ENCODE measurements around the gene R3HDM4.

Gene R3HDM4

GRCh38 chr19:871446-872265 lies 41.4 kb downstream of the R3HDM4 start:
- Histone ChIP-seq H3K27me3 (ENCODE audit: control insufficient read depth, insufficient read depth, low read length) (no peaks in the 10 kb centered on the region), H3K9me3 (ENCODE audit: control insufficient read depth, insufficient read depth, low read length) (no peaks in the 10 kb centered on the region), H3K36me3 (ENCODE audit: control insufficient read depth, insufficient read depth, low read length) (peaks cover 21% of the 10 kb centered on the region; the same call in 1 of the 2 replicates), H3K4me3 (ENCODE audit: low read length) (no peak overlapping the region), H3K27ac (ENCODE audit: low read length) (no peak overlapping the region), H3K4me1 (ENCODE audit: control insufficient read depth, insufficient read depth, low read length) (peaks cover 13% of the 10 kb centered on the region)
- no CpG with 5 or more reads among the region's 33 CpGs for whole genome bisulfite sequencing (ENCODE audit: insufficient coverage, insufficient read length)
- no peak for DNase-seq (ENCODE audit: low read depth, low spot score)

- DNase-seq (ENCODE audit: low read depth, low spot score) = no peak
- no peaks in the 10 kb centered on the region for H3K27me3 ChIP-seq (ENCODE audit: control insufficient read depth, insufficient read depth, low read length)
- H3K27ac ChIP-seq (ENCODE audit: low read length) = no peak overlapping the region
- peaks cover 13% of the 10 kb centered on the region for H3K4me1 ChIP-seq (ENCODE audit: control insufficient read depth, insufficient read depth, low read length)
- peaks cover 21% of the 10 kb centered on the region; the same call in 1 of the 2 replicates for H3K36me3 ChIP-seq (ENCODE audit: control insufficient read depth, insufficient read depth, low read length)
- WGBS (ENCODE audit: insufficient coverage, insufficient read length) = no CpG with 5 or more reads among the region's 28 CpGs
- no peak overlapping the region for H3K4me3 ChIP-seq (ENCODE audit: low read length)
- H3K9me3 ChIP-seq (ENCODE audit: control insufficient read depth, insufficient read depth, low read length) = no peaks in the 10 kb centered on the region
Measured at GRCh38 chr19:870963-871401, 42.0 kb downstream of the R3HDM4 start.

GRCh38 chr19:870314-870713 lies 42.7 kb downstream of the R3HDM4 start:
- WGBS (ENCODE audit: insufficient coverage, insufficient read length) = no CpG with 5 or more reads among the region's 8 CpGs
- H3K4me3 ChIP-seq (ENCODE audit: low read length) = no peak overlapping the region
- DNase-seq (ENCODE audit: low read depth, low spot score) = no peak
- peaks cover 21% of the 10 kb centered on the region; the same call in 1 of the 2 replicates for H3K36me3 ChIP-seq (ENCODE audit: control insufficient read depth, insufficient read depth, low read length)
- H3K9me3 ChIP-seq (ENCODE audit: control insufficient read depth, insufficient read depth, low read length) = no peaks in the 10 kb centered on the region
- H3K27me3 ChIP-seq (ENCODE audit: control insufficient read depth, insufficient read depth, low read length) = no peaks in the 10 kb centered on the region
- no peak overlapping the region for H3K27ac ChIP-seq (ENCODE audit: low read length)
- H3K4me1 ChIP-seq (ENCODE audit: control insufficient read depth, insufficient read depth, low read length) = peaks cover 14% of the 10 kb centered on the region

GRCh38 chr19:869245-870177 lies 43.5 kb downstream of the R3HDM4 start:
- no peaks in the 10 kb centered on the region for H3K27me3 ChIP-seq (ENCODE audit: control insufficient read depth, insufficient read depth, low read length)
- no peak overlapping the region for H3K27ac ChIP-seq (ENCODE audit: low read length)
- no peaks in the 10 kb centered on the region for H3K9me3 ChIP-seq (ENCODE audit: control insufficient read depth, insufficient read depth, low read length)
- no peak for DNase-seq (ENCODE audit: low read depth, low spot score)
- no CpG with 5 or more reads among the region's 29 CpGs for WGBS (ENCODE audit: insufficient coverage, insufficient read length)
- H3K36me3 ChIP-seq (ENCODE audit: control insufficient read depth, insufficient read depth, low read length) = peaks cover 18% of the 10 kb centered on the region; the same call in 1 of the 2 replicates
- H3K4me3 ChIP-seq (ENCODE audit: low read length) = no peak overlapping the region
- peaks cover 14% of the 10 kb centered on the region for H3K4me1 ChIP-seq (ENCODE audit: control insufficient read depth, insufficient read depth, low read length)

- Histone ChIP-seq H3K36me3 (ENCODE audit: control insufficient read depth, insufficient read depth, low read length) (peaks cover 18% of the 10 kb centered on the region; the same call in 1 of the 2 replicates), H3K9me3 (ENCODE audit: control insufficient read depth, insufficient read depth, low read length) (no peaks in the 10 kb centered on the region), H3K4me3 (ENCODE audit: low read length) (no peak overlapping the region), H3K4me1 (ENCODE audit: control insufficient read depth, insufficient read depth, low read length) (peaks cover 14% of the 10 kb centered on the region), H3K27me3 (ENCODE audit: control insufficient read depth, insufficient read depth, low read length) (no peaks in the 10 kb centered on the region), H3K27ac (ENCODE audit: low read length) (no peak overlapping the region)
- no CpG with 5 or more reads among the region's 34 CpGs for WGBS (ENCODE audit: insufficient coverage, insufficient read length)
- DNase-seq (ENCODE audit: low read depth, low spot score) = no peak
Measured at GRCh38 chr19:868458-869244, 44.4 kb downstream of the R3HDM4 start.

DNA sequence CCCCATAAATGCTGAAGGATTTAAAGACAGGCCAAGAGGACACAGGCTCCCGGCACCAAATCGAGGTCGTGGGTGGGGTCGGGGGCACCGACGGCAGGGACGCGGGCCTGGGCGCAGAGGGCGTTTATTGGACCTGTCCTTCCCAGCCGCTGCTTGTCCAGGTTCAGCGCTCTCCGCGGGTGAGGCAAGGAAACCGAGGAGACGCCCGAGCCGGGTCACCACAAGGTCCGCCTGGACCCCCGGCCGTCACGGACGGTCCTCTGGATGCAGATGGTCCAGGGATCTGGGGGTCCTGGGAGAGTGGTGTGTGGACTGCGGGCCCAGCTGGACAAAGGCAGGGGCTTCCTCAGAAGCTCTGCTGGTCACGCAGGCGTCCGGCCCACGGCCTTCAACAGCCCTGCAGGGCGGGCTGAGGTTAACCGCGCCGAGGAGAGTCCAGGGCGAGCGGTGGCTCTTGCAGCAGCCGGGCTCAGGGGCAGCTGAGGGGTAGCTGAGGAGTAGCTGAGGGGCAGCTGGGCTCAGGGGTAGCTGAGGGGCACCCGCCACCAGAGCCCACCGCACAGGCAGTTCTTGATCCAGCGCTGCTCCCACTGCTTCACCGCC lies 45.1 kb downstream of the R3HDM4 start:
- Histone ChIP-seq H3K4me1 (ENCODE audit: control insufficient read depth, insufficient read depth, low read length) (peaks cover 10% of the 10 kb centered on the region), H3K27ac (ENCODE audit: low read length) (no peak overlapping the region), H3K9me3 (ENCODE audit: control insufficient read depth, insufficient read depth, low read length) (no peaks in the 10 kb centered on the region), H3K36me3 (ENCODE audit: control insufficient read depth, insufficient read depth, low read length) (peaks cover 15% of the 10 kb centered on the region; the same call in 1 of the 2 replicates), H3K4me3 (ENCODE audit: low read length) (no peak overlapping the region), H3K27me3 (ENCODE audit: control insufficient read depth, insufficient read depth, low read length) (no peaks in the 10 kb centered on the region)
- no CpG with 5 or more reads among the region's 39 CpGs for WGBS (ENCODE audit: insufficient coverage, insufficient read length)
- no peak for DNase-seq (ENCODE audit: low read depth, low spot score)

DNA sequence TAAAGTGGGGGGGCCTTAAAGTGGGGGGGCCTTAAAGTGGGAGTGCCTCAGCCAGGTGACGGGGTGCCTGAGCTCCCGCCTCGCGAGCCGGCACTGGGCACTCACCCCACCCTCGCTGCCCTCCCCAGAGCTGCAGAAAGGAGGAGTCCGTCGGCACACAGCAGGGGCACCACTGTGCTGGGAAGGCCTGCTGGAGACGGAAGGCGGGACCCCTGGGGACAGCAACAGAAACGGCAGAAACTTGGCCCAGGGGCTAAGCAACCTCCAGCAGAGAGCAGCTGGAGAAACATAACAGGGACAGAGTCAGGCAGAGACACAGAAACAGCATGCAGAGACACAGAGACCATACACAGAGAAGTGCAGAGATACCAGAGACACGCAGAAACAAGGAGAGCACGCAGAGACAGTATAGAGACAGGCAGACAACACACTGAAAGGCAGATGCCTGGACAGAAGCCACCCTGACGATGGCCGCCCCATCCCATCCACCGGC lies 45.7 kb downstream of the R3HDM4 start:
- Histone ChIP-seq H3K4me1 (ENCODE audit: control insufficient read depth, insufficient read depth, low read length) (peaks cover 10% of the 10 kb centered on the region), H3K36me3 (ENCODE audit: control insufficient read depth, insufficient read depth, low read length) (peaks cover 15% of the 10 kb centered on the region; the same call in 1 of the 2 replicates), H3K4me3 (ENCODE audit: low read length) (no peak overlapping the region), H3K27ac (ENCODE audit: low read length) (no peak overlapping the region), H3K9me3 (ENCODE audit: control insufficient read depth, insufficient read depth, low read length) (no peaks in the 10 kb centered on the region), H3K27me3 (ENCODE audit: control insufficient read depth, insufficient read depth, low read length) (no peaks in the 10 kb centered on the region)
- no CpG with 5 or more reads among the region's 16 CpGs for WGBS (ENCODE audit: insufficient coverage, insufficient read length)
- DNase-seq (ENCODE audit: low read depth, low spot score) = no peak

DNA sequence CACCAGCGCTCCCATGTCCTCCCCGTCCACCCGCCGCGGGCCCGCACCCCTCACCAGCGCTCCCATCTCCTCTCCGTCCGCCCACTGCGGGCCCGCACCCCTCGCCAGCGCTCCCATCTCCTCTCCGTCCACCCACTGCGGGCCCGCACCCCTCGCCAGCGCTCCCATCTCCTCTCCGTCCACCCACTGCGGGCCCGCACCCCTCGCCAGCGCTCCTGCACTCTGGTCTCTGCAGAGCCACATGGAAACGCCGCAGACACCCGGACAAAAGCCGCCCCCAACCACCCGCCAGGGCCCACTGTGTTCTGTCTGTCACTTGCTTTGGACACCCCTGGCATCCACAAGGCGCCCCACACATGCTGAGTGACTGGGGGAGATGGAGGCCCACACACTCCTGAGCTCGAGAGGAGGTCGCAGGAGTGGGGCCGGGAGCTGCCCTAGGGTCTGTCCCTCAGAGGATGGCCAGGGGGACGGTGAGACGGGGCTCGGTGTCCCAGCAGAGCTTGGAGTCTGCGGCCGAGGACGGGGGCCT lies 46.2 kb downstream of the R3HDM4 start:
- H3K4me1 ChIP-seq (ENCODE audit: control insufficient read depth, insufficient read depth, low read length) = peaks cover 6% of the 10 kb centered on the region
- H3K9me3 ChIP-seq (ENCODE audit: control insufficient read depth, insufficient read depth, low read length) = no peaks in the 10 kb centered on the region
- no peak overlapping the region for H3K4me3 ChIP-seq (ENCODE audit: low read length)
- no peak for DNase-seq (ENCODE audit: low read depth, low spot score)
- no peaks in the 10 kb centered on the region for H3K27me3 ChIP-seq (ENCODE audit: control insufficient read depth, insufficient read depth, low read length)
- H3K27ac ChIP-seq (ENCODE audit: low read length) = no peak overlapping the region
- no CpG with 5 or more reads among the region's 38 CpGs for WGBS (ENCODE audit: insufficient coverage, insufficient read length)
- peaks cover 15% of the 10 kb centered on the region; the same call in 1 of the 2 replicates for H3K36me3 ChIP-seq (ENCODE audit: control insufficient read depth, insufficient read depth, low read length)

- no peaks in the 10 kb centered on the region; the same call in 1 of the 2 replicates for H3K27me3 ChIP-seq (ENCODE audit: control insufficient read depth, insufficient read depth, low read length)
- no CpG with 5 or more reads among the region's 7 CpGs for WGBS (ENCODE audit: insufficient coverage, insufficient read length)
- H3K4me3 ChIP-seq (ENCODE audit: low read length) = no peak overlapping the region; the same call in 1 of the 2 replicates
- no peak for DNase-seq (ENCODE audit: low read depth, low spot score)
- peaks cover 9% of the 10 kb centered on the region for H3K4me1 ChIP-seq (ENCODE audit: control insufficient read depth, insufficient read depth, low read length)
- H3K9me3 ChIP-seq (ENCODE audit: control insufficient read depth, insufficient read depth, low read length) = no peaks in the 10 kb centered on the region
- no peak overlapping the region for H3K27ac ChIP-seq (ENCODE audit: low read length)
- H3K36me3 ChIP-seq (ENCODE audit: control insufficient read depth, insufficient read depth, low read length) = peaks cover 5% of the 10 kb centered on the region; the same call in 1 of the 2 replicates
Measured at GRCh38 chr19:863315-863620, 49.8 kb downstream of the R3HDM4 start.
